ENCODE results near the gene CACNA2D2. TPM values are rescaled to one million over a fixed set of nuclear protein-coding genes. Genes with fewer than 3 reads are reported as not detected.
A peak's percentile ranks its signal among the peaks of the same experiment; 100 is the strongest.

Gene CACNA2D2
- total and polyA plus RNA-seq, 2 of the 4 experiments (the other 2 are of a cell fraction), result 0.15 TPM; not detected in 1

DNA sequence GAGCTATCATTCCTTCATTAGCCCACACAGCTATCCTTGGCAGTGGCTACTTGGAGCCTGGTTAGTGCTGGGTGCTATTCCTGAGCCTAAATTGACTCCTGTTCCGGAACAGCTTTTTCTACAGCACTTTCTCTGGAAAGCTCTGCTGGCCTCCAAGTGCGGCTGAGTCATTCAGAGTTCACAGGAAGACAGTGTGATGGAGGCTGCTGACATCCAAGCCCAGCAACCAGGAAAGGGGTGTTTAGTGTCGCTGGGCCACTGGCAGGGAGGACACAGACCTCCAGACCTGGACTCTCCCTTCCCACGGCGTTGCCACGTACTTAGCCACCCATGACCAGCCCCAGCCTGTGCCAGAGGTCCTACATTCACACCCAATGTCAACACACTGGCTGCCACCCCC is 28.7 kb downstream of the CACNA2D2 start:
- H2AK9ac ChIP-seq (replicated peaks; ENCODE audit: low read depth, low read length, poor library complexity), result no peak overlapping the region
- no peak overlapping the region for H3K4me3 ChIP-seq (ENCODE audit: insufficient read depth, low read depth, low read length)
- H2BK20ac ChIP-seq (ENCODE audit: low read depth, low read length), result no peak overlapping the region
- H2BK15ac ChIP-seq (ENCODE audit: low read depth, low read length), result no peak overlapping the region
- no peak overlapping the region for H2AFZ ChIP-seq (replicated peaks; ENCODE audit: low read length, poor library complexity)
- BruUV-seq (replicated peaks), result no TSS peak
- DNase-seq, result peak; percentile 41
- no peaks in the 10 kb centered on the region for H3K4me1 ChIP-seq (ENCODE audit: control insufficient read depth, insufficient read depth, low read length)
- H4K91ac ChIP-seq (ENCODE audit: insufficient read depth, low read depth, low read length), result no peak overlapping the region
- 0% methylated on average over 1 of the region's 6 CpGs; no CpG with 5 or more reads in 1 of the 2 experiments for WGBS, 2 experiments (ENCODE audit: extremely low coverage in 2 of 2, insufficient read length in 1 of 2)
- no peak overlapping the region for H2BK5ac ChIP-seq (ENCODE audit: low read depth, low read length, poor library complexity, severe bottlenecking)
- ATAC-seq (ENCODE audit: low read depth), result peak; percentile 84
- in situ Hi-C loops (cut with MboI; ENCODE audit: low sequenced_read_pairs), result no loop called here
- no peaks in the 10 kb centered on the region for H3K9me1 ChIP-seq (ENCODE audit: insufficient read depth, low read length)
- no peak overlapping the region for H3K14ac ChIP-seq (replicated peaks; ENCODE audit: low read depth, low read length)
- H3K18ac ChIP-seq (ENCODE audit: low read depth, low read length), result no peak overlapping the region
- H3K56ac ChIP-seq (ENCODE audit: extremely low read depth, insufficient read depth, low read length), result no peak overlapping the region
- H3K36me3 ChIP-seq (ENCODE audit: control insufficient read depth, insufficient read depth, low read length), result no peaks in the 10 kb centered on the region
- POLR2A ChIA-PET (ENCODE audit: unreplicated experiment), result no interaction called here
- no peak overlapping the region for H3K23ac ChIP-seq (ENCODE audit: low read depth, low read length)
- CTCF ChIA-PET, result interaction anchor here (1.2 kb wide), 1 partner anchor 8 kb away, joined by 3 read pairs; no protein-coding TSS in a partner anchor
- no peaks in the 10 kb centered on the region for H3K79me1 ChIP-seq (ENCODE audit: low read depth in 1 of 2, low read length in 2 of 2)
- H4K20me1 ChIP-seq (ENCODE audit: insufficient read depth, low read length), result no peaks in the 10 kb centered on the region
- no peak overlapping the region for H3K27ac ChIP-seq (ENCODE audit: insufficient read depth, low read length)
- no peak overlapping the region for H4K5ac ChIP-seq (ENCODE audit: low read depth, low read length)
- no peak overlapping the region for H4K8ac ChIP-seq (ENCODE audit: low read depth in 2 of 2, low read length in 2 of 2)
- H3K9ac ChIP-seq (ENCODE audit: low read depth, low read length), result no peak overlapping the region
- intact Hi-C loops (cut with micrococcal nuclease), result no loop called here
- no peak overlapping the region for H3K4me2 ChIP-seq (ENCODE audit: low read depth, low read length)
- H2BK120ac ChIP-seq (ENCODE audit: low read depth, low read length), result no peak overlapping the region
- TF ChIP-seq SMC3 (IDR thresholded peaks at IDR 0.05; ENCODE audit: low read depth, low read length) (no peak), MXI1 (IDR thresholded peaks at IDR 0.05; ENCODE audit: borderline replicate concordance, low read depth, low read length) (no peak), NFE2L2 (IDR thresholded peaks at IDR 0.05; ENCODE audit: low read depth, low read length) (no peak), MAZ (IDR thresholded peaks at IDR 0.05; ENCODE audit: borderline replicate concordance, low read depth, low read length) (no peak), RCOR1 (IDR thresholded peaks at IDR 0.05; ENCODE audit: insufficient replicate concordance, low read length) (no peak), CEBPB (IDR thresholded peaks at IDR 0.05; ENCODE audit: low read depth, low read length) (no peak), FOS (IDR thresholded peaks at IDR 0.05; ENCODE audit: low read depth, low read length) (no peak), RAD21 (IDR thresholded peaks at IDR 0.05; ENCODE audit: low read length) (no peak), CHD1 (IDR thresholded peaks at IDR 0.05; ENCODE audit: low read depth, low read length) (no peak)
- TF ChIP-seq, protein P1, sequence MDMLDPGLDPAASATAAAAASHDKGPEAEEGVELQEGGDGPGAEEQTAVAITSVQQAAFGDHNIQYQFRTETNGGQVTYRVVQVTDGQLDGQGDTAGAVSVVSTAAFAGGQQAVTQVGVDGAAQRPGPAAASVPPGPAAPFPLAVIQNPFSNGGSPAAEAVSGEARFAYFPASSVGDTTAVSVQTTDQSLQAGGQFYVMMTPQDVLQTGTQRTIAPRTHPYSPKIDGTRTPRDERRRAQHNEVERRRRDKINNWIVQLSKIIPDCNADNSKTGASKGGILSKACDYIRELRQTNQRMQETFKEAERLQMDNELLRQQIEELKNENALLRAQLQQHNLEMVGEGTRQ (IDR thresholded peaks at IDR 0.05; ENCODE audit: low read depth, low read length), result no peak
- TF ChIP-seq, protein P2, sequence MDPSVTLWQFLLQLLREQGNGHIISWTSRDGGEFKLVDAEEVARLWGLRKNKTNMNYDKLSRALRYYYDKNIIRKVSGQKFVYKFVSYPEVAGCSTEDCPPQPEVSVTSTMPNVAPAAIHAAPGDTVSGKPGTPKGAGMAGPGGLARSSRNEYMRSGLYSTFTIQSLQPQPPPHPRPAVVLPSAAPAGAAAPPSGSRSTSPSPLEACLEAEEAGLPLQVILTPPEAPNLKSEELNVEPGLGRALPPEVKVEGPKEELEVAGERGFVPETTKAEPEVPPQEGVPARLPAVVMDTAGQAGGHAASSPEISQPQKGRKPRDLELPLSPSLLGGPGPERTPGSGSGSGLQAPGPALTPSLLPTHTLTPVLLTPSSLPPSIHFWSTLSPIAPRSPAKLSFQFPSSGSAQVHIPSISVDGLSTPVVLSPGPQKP (IDR thresholded peaks at IDR 0.05; ENCODE audit: borderline replicate concordance, low read depth, low read length), result no peak
- TF ChIP-seq, protein P3, sequence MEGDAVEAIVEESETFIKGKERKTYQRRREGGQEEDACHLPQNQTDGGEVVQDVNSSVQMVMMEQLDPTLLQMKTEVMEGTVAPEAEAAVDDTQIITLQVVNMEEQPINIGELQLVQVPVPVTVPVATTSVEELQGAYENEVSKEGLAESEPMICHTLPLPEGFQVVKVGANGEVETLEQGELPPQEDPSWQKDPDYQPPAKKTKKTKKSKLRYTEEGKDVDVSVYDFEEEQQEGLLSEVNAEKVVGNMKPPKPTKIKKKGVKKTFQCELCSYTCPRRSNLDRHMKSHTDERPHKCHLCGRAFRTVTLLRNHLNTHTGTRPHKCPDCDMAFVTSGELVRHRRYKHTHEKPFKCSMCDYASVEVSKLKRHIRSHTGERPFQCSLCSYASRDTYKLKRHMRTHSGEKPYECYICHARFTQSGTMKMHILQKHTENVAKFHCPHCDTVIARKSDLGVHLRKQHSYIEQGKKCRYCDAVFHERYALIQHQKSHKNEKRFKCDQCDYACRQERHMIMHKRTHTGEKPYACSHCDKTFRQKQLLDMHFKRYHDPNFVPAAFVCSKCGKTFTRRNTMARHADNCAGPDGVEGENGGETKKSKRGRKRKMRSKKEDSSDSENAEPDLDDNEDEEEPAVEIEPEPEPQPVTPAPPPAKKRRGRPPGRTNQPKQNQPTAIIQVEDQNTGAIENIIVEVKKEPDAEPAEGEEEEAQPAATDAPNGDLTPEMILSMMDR (conservative IDR thresholded peaks at IDR 0.05; ENCODE audit: low read depth, low read length), result no peak
- no peak overlapping the region for H2AK5ac ChIP-seq (ENCODE audit: low read depth, low read length)
- dilution Hi-C loops (cut with HindIII; ENCODE audit: low sequenced_read_pairs, unreplicated experiment), result no loop called here
- H3K4ac ChIP-seq (ENCODE audit: low read depth, low read length), result no peak overlapping the region
- H3K9me3 ChIP-seq (ENCODE audit: control insufficient read depth, insufficient read depth, low read length), result no peaks in the 10 kb centered on the region
- H3K27me3 ChIP-seq (ENCODE audit: control insufficient read depth, insufficient read depth, low read length), result peaks cover 18% of the 10 kb centered on the region; the same call in 1 of the 2 replicates
